AG04450 (cell line): Measurements from ENCODE around the gene UQCRQ. TPM values are rescaled to one million over a fixed set of nuclear protein-coding genes. Genes with fewer than 3 reads are reported as not detected.

Source experiments
- CTCF ChIA-PET: fragments of 300-600, 350-600 bp; formaldehyde crosslinking; extraction: SDS; loops from one replicate; lab custom pipeline; 2022; ENCODE audit warnings: antibody characterized with exemption, inconsistent platforms; lab: Charles Lee
- POLR2A ChIA-PET: fragments of 350-600 bp; formaldehyde crosslinking; extraction: SDS; loops from one replicate; lab custom pipeline; 2021; ENCODE audit warnings: antibody characterized with exemption, inconsistent platforms; lab: Yijun Ruan, JAX
- DNase-seq: peaks from one replicate; pipeline ENCODE4 v3.0.0-alpha.2; 2011; ENCODE audit warnings: low read depth, low spot score
- H3K27ac ChIP-seq: one replicate; pipeline ENCODE4 v1.5.1; 2012; ENCODE audit warnings: low read depth, low read length, control low read depth
- H3K27me3 ChIP-seq: one replicate; pipeline ENCODE4 v1.6.0; 2012; ENCODE audit warnings: low read length; ENCODE audit not compliant: control insufficient read depth, insufficient read depth
- H3K4me3 ChIP-seq: 2 replicates; pipeline ENCODE4 v1.5.1; 2011; ENCODE audit warnings: mild to moderate bottlenecking, low read depth, low read length, control low read depth
- H3K9me3 ChIP-seq: 2 replicates; pipeline ENCODE4 v1.5.1; 2012; ENCODE audit warnings: low read length; ENCODE audit not compliant: control insufficient read depth, insufficient read depth
- polyA plus RNA-seq: library from polyadenylated mRNA; depleted of rRNA; stranded (reverse); fragments of >200 nt; gene quantifications from 2 replicates; pipeline ENCODE4 v1.2.3, GENCODE V29; 2011
- TF ChIP-seq, protein P1 (sequence below): IDR thresholded peaks from 2 replicates; pipeline ENCODE4 v1.5.1; 2011; ENCODE audit warnings: low read depth, low read length, control low read depth, inconsistent platforms

The UQCRQ gene
- polyA plus RNA-seq, 1 experiment: 318 TPM

DNA sequence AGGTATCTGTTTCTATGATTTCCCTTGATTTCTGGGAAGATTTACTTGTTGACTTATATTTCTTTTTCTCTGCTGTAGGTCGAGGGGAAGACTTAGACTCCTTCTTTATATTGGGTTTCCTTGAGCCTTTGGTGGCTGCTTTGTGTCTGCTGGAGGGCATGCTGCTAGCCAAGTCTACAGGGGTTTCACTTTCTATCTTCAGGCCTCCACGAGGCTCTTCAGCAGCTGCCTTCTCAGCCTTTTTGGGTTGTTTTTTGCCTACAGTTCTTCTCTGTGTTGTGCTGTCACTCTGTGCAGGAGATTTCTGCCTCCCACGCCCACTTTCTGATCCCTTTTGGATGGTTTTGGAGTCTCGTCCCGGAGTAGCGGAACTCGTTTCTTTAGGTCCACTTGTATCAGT is 30.2 kb downstream of the UQCRQ start:
- CTCF ChIA-PET: interaction anchor here (1.4 kb wide), 1 partner anchor 9 kb away, joined by 4 read pairs; no protein-coding TSS in a partner anchor
- Histone ChIP-seq H3K27ac (no peak overlapping the region), H3K4me3 (no peak overlapping the region), H3K27me3 (no peaks in the 10 kb centered on the region), H3K9me3 (no peaks in the 10 kb centered on the region)
- POLR2A ChIA-PET: no interaction called here
- DNase-seq: no peak
- TF ChIP-seq, protein P1, sequence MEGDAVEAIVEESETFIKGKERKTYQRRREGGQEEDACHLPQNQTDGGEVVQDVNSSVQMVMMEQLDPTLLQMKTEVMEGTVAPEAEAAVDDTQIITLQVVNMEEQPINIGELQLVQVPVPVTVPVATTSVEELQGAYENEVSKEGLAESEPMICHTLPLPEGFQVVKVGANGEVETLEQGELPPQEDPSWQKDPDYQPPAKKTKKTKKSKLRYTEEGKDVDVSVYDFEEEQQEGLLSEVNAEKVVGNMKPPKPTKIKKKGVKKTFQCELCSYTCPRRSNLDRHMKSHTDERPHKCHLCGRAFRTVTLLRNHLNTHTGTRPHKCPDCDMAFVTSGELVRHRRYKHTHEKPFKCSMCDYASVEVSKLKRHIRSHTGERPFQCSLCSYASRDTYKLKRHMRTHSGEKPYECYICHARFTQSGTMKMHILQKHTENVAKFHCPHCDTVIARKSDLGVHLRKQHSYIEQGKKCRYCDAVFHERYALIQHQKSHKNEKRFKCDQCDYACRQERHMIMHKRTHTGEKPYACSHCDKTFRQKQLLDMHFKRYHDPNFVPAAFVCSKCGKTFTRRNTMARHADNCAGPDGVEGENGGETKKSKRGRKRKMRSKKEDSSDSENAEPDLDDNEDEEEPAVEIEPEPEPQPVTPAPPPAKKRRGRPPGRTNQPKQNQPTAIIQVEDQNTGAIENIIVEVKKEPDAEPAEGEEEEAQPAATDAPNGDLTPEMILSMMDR: no peak

DNA sequence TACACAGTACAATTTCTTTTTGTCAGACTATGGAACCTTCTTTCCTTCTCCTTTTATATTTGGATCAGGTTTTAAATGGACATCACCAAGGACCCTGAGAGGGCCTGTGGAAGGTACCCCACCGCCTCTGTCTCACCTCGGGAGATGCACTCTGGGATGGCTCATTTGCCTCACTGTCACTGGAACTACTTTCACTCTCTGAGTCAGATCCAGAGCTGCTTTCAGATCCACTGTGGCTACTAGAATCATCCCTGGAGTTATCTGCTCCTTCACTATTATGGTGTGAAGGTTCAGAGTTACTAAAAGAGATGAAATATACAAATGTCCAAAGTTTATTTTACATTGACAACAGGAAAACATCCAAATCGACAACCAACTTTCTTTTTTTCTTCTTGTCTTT is 31.7 kb downstream of the UQCRQ start:
- Histone ChIP-seq H3K4me3 (no peak overlapping the region), H3K27ac (no peak overlapping the region), H3K9me3 (no peaks in the 10 kb centered on the region), H3K27me3 (no peaks in the 10 kb centered on the region)
- ChIA-PET POLR2A (interaction anchor here (1.2 kb wide), 1 partner anchor 14 kb away, joined by 3 read pairs; no protein-coding TSS in a partner anchor), CTCF (interaction anchor here (0.6 kb wide), 2 partner anchors 15 to 70 kb away, joined by 3 read pairs; no protein-coding TSS in a partner anchor)
- TF ChIP-seq, protein P1: no peak
- no peak for DNase-seq

DNA sequence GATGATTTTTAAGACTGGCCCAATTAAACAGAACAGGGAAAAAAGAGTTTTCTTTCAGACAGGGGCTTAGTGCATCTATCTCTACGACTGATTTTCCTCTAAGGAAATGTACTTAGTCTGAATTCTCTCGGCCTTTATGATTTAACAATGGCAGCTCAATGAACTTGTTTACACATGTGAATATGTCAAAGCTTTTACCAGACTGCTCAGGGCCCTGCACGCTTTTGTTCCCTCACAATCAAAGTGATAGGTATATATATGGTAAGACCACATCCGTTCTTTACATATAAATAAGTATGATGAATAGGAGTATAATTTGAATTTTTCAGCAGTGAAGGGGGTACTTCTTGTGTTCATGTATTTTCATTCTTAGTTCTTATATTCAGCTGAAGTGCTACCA is 34.6 kb downstream of the UQCRQ start:
- Histone ChIP-seq H3K9me3 (no peaks in the 10 kb centered on the region), H3K4me3 (no peak overlapping the region), H3K27ac (no peak overlapping the region), H3K27me3 (no peaks in the 10 kb centered on the region)
- TF ChIP-seq, protein P1: no peak
- DNase-seq: no peak
- POLR2A ChIA-PET: no interaction called here
- CTCF ChIA-PET: interaction anchor here (0.6 kb wide), 1 partner anchor 10 kb away, joined by 4 read pairs; no protein-coding TSS in a partner anchor

DNA sequence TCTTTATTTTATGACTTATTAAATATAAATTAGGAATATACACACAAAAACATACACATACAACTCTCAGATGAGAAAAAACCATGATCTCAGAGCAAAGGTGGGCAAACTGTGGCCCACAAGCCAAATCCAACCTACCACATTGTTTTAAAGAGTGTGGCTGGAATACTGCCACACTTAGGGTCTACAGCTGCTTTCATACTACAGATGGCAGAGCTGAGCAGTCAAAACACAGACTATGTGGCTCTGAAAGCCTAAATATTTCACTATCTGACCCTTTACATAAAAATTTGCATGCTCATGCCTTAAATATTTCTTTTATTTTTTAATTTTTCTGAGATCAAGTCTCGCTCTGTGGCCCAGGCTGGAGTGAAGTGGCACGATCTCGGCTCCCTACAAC is 35.3 kb downstream of the UQCRQ start:
- DNase-seq: no peak
- CTCF ChIA-PET: interaction anchor here (0.6 kb wide), 1 partner anchor 10 kb away, joined by 4 read pairs; no protein-coding TSS in a partner anchor
- H3K27ac ChIP-seq: no peak overlapping the region
- H3K4me3 ChIP-seq: no peak overlapping the region
- TF ChIP-seq, protein P1: no peak
- no peaks in the 10 kb centered on the region for H3K27me3 ChIP-seq
- H3K9me3 ChIP-seq: no peaks in the 10 kb centered on the region
- POLR2A ChIA-PET: no interaction called here

DNA sequence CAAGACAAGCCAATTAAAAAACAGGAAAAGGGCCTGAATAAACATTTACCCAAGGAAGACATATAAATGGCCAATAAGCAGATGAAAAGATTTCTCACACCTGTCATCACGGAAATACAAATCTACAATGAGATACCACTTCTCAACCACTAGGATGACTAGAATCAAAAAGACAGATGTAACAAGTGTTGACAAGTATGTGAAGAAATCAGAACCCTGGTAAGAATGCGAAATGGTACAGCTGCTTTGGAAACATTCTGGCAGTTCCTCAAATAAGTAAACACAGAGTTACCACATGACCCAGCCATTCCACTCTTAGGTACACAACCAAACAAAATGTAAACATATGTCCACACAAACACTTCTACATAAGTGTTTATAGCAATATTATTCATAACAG is 39.5 kb downstream of the UQCRQ start:
- Histone ChIP-seq H3K4me3 (no peak overlapping the region), H3K27ac (no peak overlapping the region), H3K9me3 (no peaks in the 10 kb centered on the region), H3K27me3 (no peaks in the 10 kb centered on the region)
- peak; percentile 23 for DNase-seq
- TF ChIP-seq, protein P1: peak; percentile 29; the same call in 1 of the 2 replicates
- CTCF ChIA-PET: interaction anchor here (0.6 to 1.4 kb wide), 3 partner anchors 9 to 86 kb away, joined by 4 to 6 read pairs (median 4); no protein-coding TSS in a partner anchor
- POLR2A ChIA-PET: no interaction called here
